ENCODE measurements around the gene WDFY4.

Gene WDFY4

DNA sequence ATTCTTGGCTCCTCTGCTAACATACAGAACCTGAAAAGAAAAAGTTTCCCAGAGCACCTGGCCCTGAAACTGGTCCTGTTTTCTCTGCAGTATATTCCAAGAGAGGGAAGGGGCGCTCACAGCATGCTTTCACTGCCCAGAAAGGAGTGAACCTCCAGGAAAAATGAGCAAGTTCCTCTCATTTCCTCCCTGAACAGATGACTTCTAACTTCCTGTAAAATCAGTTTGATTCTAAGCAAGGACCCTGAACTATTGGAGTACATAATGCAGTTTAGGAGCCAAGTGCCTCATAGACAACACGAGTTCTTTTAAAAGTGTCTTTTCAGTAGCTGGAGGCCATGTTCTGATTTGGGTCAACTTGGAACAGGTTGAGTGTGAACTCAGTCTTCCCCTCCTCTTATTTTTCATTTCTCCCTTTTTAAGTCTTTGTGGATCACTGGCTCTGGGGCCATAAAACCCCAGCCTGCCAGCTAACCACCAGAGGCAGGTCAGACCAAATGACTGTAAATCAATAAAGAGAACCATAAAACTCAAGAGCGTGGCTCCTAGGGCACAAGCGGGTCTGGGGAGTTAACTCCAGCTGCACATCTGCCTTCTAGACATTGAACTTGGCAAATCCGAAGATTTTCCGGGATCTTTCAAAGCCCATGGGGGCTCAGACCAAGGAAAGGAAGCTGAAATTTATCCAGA, 260.9 kb downstream of the WDFY4 start:
- no peak for DNase-seq (ENCODE audit: low read depth)

DNA sequence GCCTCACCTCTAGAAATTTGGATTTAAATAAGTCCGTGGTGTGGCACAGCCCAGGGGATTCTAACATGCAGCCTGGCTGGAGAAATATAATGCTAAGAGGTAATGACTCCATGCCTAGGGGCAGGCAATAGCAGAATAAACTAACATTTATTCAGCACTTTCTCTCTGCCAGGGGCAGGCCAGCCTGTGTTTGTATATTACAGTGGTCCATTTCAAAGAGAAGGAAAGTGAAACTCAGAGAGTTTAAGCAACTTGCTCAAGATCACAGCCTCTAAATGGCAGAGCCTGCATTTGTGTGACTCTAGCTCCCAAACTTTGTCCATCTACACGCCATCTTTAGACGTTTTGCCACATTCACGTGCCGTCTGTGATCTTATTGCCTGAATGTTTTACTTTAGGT, 261.7 kb downstream of the WDFY4 start:
- no peak for DNase-seq (ENCODE audit: low read depth)

DNA sequence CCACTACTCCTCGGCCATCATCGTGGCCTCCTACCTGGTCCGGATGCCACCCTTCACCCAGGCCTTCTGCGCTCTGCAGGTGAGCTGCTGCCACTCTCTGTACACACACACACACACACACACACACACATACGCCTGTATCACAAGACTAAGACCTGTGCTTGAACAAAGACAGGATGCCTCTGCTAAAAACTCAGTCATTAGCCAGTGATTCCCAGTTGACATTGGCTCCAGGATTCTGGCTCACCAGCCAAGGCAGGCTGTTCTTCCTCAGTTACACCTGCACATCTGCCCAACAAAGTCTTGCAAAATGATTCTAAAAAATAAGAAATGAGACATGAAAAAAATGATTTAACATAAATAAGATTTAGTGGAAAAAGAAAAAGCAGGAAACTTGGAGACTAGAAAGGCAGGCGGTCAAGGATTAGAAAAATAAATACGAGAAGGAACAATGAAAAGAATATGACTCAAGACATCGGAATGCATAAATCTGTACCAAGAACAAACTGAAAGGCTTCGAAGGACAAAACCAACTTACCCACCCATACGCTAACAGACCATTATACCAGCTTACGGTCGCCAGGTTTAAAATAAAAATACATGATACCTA, 262.3 kb downstream of the WDFY4 start:
- DNase-seq (ENCODE audit: low read depth), result no peak

GRCh38 chr10:48947690-48948469, 263.2 kb downstream of the WDFY4 start:
- DNase-seq (ENCODE audit: low read depth), result no peak

- DNase-seq (ENCODE audit: low read depth), result no peak
These were observed 263.9 kb downstream of the WDFY4 start for GRCh38 chr10:48948470-48949037.

GRCh38 chr10:48951707-48952106, 267.0 kb downstream of the WDFY4 start:
- DNase-seq (ENCODE audit: low read depth), result no peak

- DNase-seq (ENCODE audit: low read depth), result no peak
These were observed 272.9 kb downstream of the WDFY4 start for GRCh38 chr10:48957361-48958151.

- no peak for DNase-seq (ENCODE audit: low read depth)
These were observed 274.0 kb downstream of the WDFY4 start for GRCh38 chr10:48958598-48959190.

DNA sequence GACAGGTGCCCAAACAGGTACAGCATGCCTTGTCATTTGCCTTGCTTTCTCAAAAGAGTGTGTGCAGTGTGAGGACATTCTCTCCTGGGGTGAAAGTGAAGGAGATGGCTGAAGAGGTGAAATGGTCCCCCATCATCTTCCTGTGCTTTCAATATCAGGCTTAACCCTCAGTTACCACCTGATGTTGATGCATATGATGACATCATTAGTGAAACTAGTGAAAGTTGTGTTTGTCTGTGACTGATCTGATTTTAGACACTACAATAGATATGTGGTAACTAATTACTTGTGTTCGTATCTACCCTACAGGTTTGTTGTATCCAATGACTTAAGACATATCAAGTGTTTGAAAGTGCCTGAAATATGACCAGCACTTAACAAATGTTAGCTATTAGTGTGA, 279.4 kb downstream of the WDFY4 start:
- DNase-seq (ENCODE audit: low read depth), result no peak

DNA sequence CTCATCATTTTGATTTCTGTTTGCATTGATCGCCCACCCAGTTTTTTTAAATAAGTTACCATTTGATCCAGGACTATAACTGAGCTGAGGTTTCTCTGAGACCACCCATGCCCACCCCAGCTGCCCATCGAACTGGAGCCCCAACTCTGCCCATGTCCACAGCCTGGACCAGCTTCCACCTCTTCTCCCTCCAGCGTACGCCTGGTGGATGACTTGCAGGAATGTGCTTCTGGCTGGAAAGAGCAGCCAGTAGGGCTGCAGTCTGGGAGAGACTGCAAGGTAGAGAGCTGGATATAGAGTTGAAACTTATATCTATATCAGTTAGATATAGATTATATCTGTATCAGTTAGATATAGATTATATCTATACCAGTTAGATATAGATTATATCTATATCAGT, 280.8 kb downstream of the WDFY4 start:
- DNase-seq (ENCODE audit: low read depth), result no peak

- no peak for DNase-seq (ENCODE audit: low read depth)
These were observed 283.4 kb downstream of the WDFY4 start for GRCh38 chr10:48968036-48968435.

DNA sequence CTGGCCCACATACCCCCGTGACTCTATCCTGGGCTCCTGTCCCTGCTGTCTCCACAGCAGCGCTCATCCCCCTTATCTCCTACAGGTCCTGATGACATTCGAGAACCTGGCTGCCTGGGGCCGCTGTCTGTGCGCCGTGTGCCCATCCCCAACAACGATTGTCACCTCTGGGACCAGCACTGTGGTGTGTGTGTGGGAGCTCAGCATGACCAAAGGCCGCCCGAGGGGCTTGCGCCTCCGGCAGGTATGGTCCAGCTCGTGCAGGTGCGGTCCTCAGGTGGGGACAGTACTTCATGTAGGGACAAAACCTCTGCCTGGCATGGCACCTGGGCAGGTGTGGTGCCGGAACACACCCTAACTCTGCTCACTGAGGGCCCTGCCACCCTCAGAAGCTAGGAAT, 285.4 kb downstream of the WDFY4 start:
- no peak for DNase-seq (ENCODE audit: low read depth)

DNA sequence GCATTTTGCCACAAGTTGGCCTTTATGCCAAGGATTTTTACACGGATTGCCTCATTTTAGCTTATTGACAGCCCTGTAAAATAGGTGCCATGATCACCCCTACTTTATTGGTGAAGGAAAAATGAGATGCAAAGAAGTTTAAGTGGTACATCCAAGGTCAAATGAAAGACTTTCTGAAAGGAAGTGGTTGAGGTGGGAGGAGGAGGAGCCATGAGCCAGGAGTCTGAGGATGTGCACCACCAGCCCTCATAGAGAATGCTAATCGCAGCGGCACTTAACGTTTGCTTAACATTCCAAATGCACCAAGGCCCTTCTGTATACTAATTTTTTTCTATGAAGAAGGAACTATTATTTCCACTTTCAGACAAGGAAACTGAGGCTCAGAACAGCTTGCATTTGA, 286.0 kb downstream of the WDFY4 start:
- no peak for DNase-seq (ENCODE audit: low read depth)

- peak; percentile 7 for DNase-seq (ENCODE audit: low read depth)
These were observed 288.4 kb downstream of the WDFY4 start for GRCh38 chr10:48973065-48973464.

DNA sequence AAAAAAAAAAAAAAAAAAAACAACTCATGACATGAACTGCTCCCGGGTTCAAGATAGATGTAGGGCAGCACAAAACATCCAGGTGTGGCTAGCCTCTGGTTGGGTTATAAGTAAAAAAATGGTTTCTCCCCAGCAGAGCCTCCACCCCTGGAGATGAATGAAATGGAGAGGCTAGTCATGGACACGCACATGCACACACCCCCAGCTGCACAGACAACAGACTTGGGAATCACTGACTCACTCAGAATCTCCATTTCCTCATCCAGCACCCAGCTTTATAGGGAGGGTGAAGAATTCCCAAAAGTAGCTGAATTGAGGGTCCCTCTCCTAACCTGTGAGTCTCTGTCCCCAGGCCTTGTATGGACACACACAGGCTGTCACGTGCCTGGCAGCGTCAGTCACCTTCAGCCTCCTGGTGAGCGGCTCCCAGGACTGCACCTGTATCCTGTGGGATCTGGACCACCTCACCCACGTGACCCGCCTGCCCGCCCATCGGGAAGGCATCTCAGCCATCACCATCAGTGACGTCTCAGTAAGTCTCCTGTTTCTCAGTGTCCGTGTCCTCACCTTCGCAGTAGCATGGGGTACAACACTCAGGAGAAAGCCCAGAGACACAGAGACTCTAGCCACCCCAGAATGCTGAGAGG, 290.0 kb downstream of the WDFY4 start:
- DNase-seq (ENCODE audit: low read depth), result no peak

GRCh38 chr10:48976196-48976595, 291.5 kb downstream of the WDFY4 start:
- DNase-seq (ENCODE audit: low read depth), result peak; percentile 34

DNA sequence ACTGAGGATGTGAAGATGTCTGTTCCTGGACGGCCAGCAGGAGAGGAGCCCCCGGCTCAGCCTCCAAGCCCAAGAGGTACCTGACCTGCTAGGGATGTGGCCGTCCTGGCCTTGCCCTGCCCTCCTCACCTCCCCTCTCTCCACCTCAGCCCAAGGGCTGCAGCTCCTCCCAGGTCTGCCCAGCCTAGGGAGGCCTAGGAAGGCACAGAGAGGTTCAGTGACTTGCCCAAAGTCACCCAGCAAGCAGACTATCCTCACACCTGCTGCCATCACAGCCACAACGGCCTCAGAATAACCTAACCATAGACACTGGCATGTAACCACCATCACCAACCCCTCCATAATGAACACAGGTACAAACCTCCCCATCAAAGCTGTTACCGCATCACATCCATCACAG, 293.6 kb downstream of the WDFY4 start:
- no peak for DNase-seq (ENCODE audit: low read depth)

DNA sequence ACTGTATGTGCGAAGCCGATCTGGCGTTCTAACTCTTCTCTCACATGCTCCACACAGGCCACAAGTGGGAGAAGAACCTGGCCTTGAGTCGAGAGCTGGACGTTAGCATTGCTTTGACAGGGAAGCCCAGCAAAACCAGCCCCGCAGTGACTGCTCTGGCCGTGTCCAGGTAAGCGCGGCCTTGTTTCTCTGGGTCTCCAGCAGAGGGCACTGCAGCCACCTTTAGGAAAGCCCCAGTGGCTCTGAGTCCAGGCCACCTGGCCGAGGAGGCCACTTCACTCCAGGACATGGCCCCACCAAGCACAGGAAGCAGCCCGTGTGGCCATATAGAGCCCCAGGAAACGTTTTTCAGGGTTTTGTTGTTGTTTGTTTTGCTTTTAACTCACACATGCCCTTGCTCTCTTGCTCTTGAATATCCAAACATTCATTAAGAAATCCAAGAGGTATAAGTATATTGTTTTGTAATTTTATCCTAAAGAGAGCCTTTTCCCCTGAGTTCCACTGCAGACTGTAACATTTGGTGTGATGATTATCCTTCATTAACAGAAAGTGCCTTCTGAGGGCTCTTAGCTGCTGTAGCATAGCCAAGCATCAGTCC, 296.7 kb downstream of the WDFY4 start:
- DNase-seq (ENCODE audit: low read depth), result peak; percentile 52

DNA sequence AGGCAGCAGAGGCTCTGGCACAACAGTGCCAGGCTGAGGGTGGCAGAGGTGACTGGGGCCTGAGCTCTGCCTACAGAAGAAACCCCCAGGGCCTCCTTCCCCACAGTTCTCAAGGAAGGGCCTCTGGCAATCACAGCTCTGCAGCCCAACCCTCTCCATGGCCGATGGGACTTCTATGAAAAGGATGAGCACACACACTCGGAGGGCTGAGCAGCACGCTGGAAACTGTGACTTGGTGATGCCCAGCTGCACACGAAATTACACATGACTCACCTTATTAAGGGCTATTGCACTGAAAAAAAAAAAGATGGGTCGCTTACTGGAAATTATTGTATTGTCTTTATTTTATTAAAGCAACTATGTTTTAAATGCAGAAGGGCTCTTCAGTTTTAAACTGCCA, 297.9 kb downstream of the WDFY4 start:
- no peak for DNase-seq (ENCODE audit: low read depth)

GRCh38 chr10:48983648-48984351, 299.1 kb downstream of the WDFY4 start:
- no peak for DNase-seq (ENCODE audit: low read depth)

All from EH (cell line).